Sigmoid colon (tissue), 7 donors: ENCODE measurements around the gene LRRN4. TPM values are rescaled to one million over a fixed set of nuclear protein-coding genes. Genes with fewer than 3 reads are reported as not detected.

Experiments used
- DNase-seq: peaks from one replicate; pipeline ENCODE4 v3.0.0-alpha.2; 2019
- H3K27ac ChIP-seq, 4 donors: fragments of 200-600 bp; sonication (generic); one replicate each; pipeline ENCODE4 v1.5.1; 2016 to 2019; ENCODE audit warnings: mild to moderate bottlenecking in 1 of 4
- H3K27me3 ChIP-seq, 3 donors: fragments of 200-600 bp; sonication (generic); one replicate each; pipeline ENCODE4 v1.5.1; 2019; ENCODE audit warnings: mild to moderate bottlenecking in 1 of 3
- H3K36me3 ChIP-seq, 4 donors: fragments of 200-600 bp; sonication (generic); one replicate each; pipeline ENCODE4 v1.5.1; 2016 to 2019
- H3K4me1 ChIP-seq, 4 donors: fragments of 200-600 bp; sonication (generic); one replicate each; pipeline ENCODE4 v1.5.1; 2017 to 2019
- H3K4me3 ChIP-seq, 4 donors: fragments of 200-600 bp; sonication (generic); one replicate each; pipeline ENCODE4 v1.5.1; 2017 to 2019; ENCODE audit warnings: mild to moderate bottlenecking in 2 of 4, moderate library complexity in 1 of 4
- H3K9me3 ChIP-seq, 4 donors: fragments of 200-600 bp in 3 of 4; sonication (generic) in 3 of 4; one replicate each; pipeline versions ENCODE4 v1.5.1 to v1.6.1; 2013 to 2019
- EP300 ChIP-seq, 4 donors: sonication (generic); formaldehyde crosslinking; IDR thresholded peaks; one replicate each; pipeline ENCODE4 v1.6.1; 2017; ENCODE audit warnings: antibody characterized with exemption in 4 of 4
- POLR2A ChIP-seq, 2 donors: fragments of 450-650 bp; IDR thresholded peaks; one replicate each; pipeline ENCODE4 v1.6.1; 2016; ENCODE audit warnings: antibody characterized with exemption in 2 of 2, mild to moderate bottlenecking in 2 of 2, moderate library complexity in 2 of 2
- POLR2AphosphoS5 ChIP-seq, 4 donors: sonication (generic); formaldehyde crosslinking; IDR thresholded peaks; one replicate each; pipeline ENCODE4 v1.6.1; 2017; ENCODE audit warnings: antibody characterized with exemption in 4 of 4
- WGBS, 2 donors: extraction: QIAGEN DNeasy Blood & Tissue Kit; methylation state at CpG; one replicate each; pipeline ENCODE4 v1.1.7; 2013; 5-methylcytosine and 5-hydroxymethylcytosine counted together
- intact Hi-C: fragments of 100-400 bp; cut with DNase I; formaldehyde crosslinking; loops from one replicate; pipeline ENCODE4 v1.15.1; 2023
- polyA plus RNA-seq, 3 donors: library from polyadenylated mRNA; stranded (reverse); fragments of 200-250 nt; gene quantifications; one replicate each; pipeline ENCODE4 v1.2.3, GENCODE V29; 2013
- total RNA-seq, 4 donors: library from RNA; depleted of rRNA; stranded (reverse); fragments of >200 nt; gene quantifications; one replicate each; pipeline ENCODE4 v1.1.0, GENCODE V29; 2016
- TF ChIP-seq, protein P1 (sequence below), 4 experiments: fragments of 450-650 bp in 3 of 4; fragments of 200-600 bp in 1 of 4; IDR thresholded peaks; one replicate each; pipeline ENCODE4 v1.5.1; 2016 to 2019; ENCODE audit warnings: antibody characterized with exemption in 4 of 4, mild to moderate bottlenecking in 3 of 4, moderate library complexity in 2 of 4
- donor health status: healthy with polysubstance abuse.
- donor health status: Bipolar disorder and iron deficiency.
- donor health status: healthy.

LRRN4 gene
- total and polyA plus RNA-seq, 7 donors: 0.04 to 0.16 TPM; not detected in 5

- no peak overlapping the region for H3K4me3 ChIP-seq
- no peak overlapping the region for H3K27ac ChIP-seq
- no peaks in the 10 kb centered on the region for H3K27me3 ChIP-seq
- no peaks in the 10 kb centered on the region for H3K9me3 ChIP-seq
- no peak for TF ChIP-seq POLR2A (IDR thresholded peaks at IDR 0.05)
- TF ChIP-seq POLR2AphosphoS5 (IDR thresholded peaks at IDR 0.05): no peak
- TF ChIP-seq, protein P1, sequence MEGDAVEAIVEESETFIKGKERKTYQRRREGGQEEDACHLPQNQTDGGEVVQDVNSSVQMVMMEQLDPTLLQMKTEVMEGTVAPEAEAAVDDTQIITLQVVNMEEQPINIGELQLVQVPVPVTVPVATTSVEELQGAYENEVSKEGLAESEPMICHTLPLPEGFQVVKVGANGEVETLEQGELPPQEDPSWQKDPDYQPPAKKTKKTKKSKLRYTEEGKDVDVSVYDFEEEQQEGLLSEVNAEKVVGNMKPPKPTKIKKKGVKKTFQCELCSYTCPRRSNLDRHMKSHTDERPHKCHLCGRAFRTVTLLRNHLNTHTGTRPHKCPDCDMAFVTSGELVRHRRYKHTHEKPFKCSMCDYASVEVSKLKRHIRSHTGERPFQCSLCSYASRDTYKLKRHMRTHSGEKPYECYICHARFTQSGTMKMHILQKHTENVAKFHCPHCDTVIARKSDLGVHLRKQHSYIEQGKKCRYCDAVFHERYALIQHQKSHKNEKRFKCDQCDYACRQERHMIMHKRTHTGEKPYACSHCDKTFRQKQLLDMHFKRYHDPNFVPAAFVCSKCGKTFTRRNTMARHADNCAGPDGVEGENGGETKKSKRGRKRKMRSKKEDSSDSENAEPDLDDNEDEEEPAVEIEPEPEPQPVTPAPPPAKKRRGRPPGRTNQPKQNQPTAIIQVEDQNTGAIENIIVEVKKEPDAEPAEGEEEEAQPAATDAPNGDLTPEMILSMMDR (IDR thresholded peaks at IDR 0.05): no peak
- TF ChIP-seq EP300 (IDR thresholded peaks at IDR 0.05): no peak
- intact Hi-C loops: no loop called here
- DNase-seq: no peak
- no peaks in the 10 kb centered on the region for H3K4me1 ChIP-seq
- H3K36me3 ChIP-seq: peaks cover 6 to 31% (median 10%) of the 10 kb centered on the region in 4 donors
- 85 to 86% methylated on average over 2 of the region's 2 CpGs for WGBS, 2 donors
Observed at GRCh38 chr20:6044115-6044514, 9.7 kb downstream of the LRRN4 start.

GRCh38 chr20:6041808-6042265 lies 12.0 kb downstream of the LRRN4 start:
- Histone ChIP-seq H3K4me3 (no peak overlapping the region), H3K36me3 (peaks cover 6 to 53% (median 14%) of the 10 kb centered on the region in 4 donors), H3K9me3 (no peaks in the 10 kb centered on the region), H3K4me1 (no peaks in the 10 kb centered on the region), H3K27me3 (no peaks in the 10 kb centered on the region), H3K27ac (no peak overlapping the region)
- 95% methylated on average over 26 of the region's 26 CpGs for WGBS, 2 donors
- intact Hi-C loops: no loop called here
- TF ChIP-seq POLR2AphosphoS5 (IDR thresholded peaks at IDR 0.05) (no peak), POLR2A (IDR thresholded peaks at IDR 0.05) (no peak), EP300 (IDR thresholded peaks at IDR 0.05) (no peak)
- TF ChIP-seq, protein P1 (IDR thresholded peaks at IDR 0.05): no peak
- no peak for DNase-seq

DNA sequence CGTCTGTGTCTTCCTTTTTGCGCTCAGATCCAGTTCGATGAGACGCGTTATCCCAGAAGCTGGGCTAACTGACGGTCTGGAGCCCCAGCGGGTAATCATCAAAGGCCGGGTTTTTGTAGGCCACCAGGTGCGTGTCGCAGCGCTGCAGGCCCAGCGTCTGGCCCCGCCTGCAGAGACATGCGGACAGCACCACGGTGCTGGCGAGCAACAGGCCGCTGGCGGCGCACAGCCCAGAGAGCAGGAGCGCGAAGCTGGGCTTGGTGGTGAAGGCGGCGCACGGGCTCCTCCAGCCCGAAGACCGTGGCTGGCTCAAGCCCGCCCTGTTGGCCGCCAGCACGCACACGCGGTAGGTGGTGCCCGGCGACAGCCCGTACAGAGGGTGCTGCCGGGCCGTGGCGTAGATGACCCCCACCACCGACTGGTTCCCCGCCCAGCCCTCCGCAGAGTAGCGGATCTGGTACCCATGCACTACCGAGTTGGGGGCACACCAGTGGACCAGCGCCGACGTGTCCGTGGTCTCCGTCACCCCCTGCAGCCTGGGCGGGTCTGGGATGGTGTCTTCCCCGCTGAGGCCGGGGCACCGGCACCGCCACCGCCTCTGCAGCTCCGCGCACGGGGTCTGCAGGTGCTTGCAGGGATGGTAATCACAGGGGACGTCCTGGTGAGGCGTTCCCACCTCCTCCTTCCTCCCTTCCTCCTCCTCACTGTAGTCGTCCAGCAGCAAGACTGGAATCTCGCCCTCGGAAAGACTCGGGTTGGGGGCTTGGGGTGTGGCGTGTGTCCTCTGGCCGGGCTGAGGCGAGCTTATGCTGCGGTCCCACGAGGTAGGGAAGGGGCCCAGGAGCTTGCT lies 12.7 kb downstream of the LRRN4 start:
- H3K27ac ChIP-seq: no peak overlapping the region
- no peak for DNase-seq
- H3K9me3 ChIP-seq: no peaks in the 10 kb centered on the region
- no peak for TF ChIP-seq POLR2A (IDR thresholded peaks at IDR 0.05)
- TF ChIP-seq, protein P1 (IDR thresholded peaks at IDR 0.05): no peak
- no peak for TF ChIP-seq POLR2AphosphoS5 (IDR thresholded peaks at IDR 0.05)
- no peak for TF ChIP-seq EP300 (IDR thresholded peaks at IDR 0.05)
- WGBS, 2 donors: 92 to 95% methylated on average over 67 of the region's 67 CpGs
- no peak overlapping the region for H3K4me3 ChIP-seq
- no peaks in the 10 kb centered on the region for H3K4me1 ChIP-seq
- H3K36me3 ChIP-seq: peaks cover 6 to 60% (median 18%) of the 10 kb centered on the region in 4 donors
- intact Hi-C loops: no loop called here
- no peaks in the 10 kb centered on the region for H3K27me3 ChIP-seq

GRCh38 chr20:6040540-6040939 lies 13.3 kb downstream of the LRRN4 start:
- TF ChIP-seq EP300 (IDR thresholded peaks at IDR 0.05): no peak
- TF ChIP-seq POLR2AphosphoS5 (IDR thresholded peaks at IDR 0.05): no peak
- no peak for TF ChIP-seq POLR2A (IDR thresholded peaks at IDR 0.05)
- TF ChIP-seq, protein P1 (IDR thresholded peaks at IDR 0.05): no peak
- intact Hi-C loops: no loop called here
- no peaks in the 10 kb centered on the region for H3K4me1 ChIP-seq
- H3K4me3 ChIP-seq: no peak overlapping the region
- H3K27ac ChIP-seq: no peak overlapping the region
- no peaks in the 10 kb centered on the region for H3K27me3 ChIP-seq
- DNase-seq: no peak
- H3K36me3 ChIP-seq: peaks cover 6 to 66% (median 21%) of the 10 kb centered on the region in 4 donors
- 96 to 97% methylated on average over 8 of the region's 8 CpGs for WGBS, 2 donors
- no peaks in the 10 kb centered on the region for H3K9me3 ChIP-seq
